SU-DHL-6 (cell line): ENCODE measurements around the gene SCRN1.

Experiments
- EZH2phosphoT487 ChIP-seq: fragments of 200-600 bp; sonication (generic), shearing (Covaris generic); conservative IDR thresholded peaks from 2 replicates; pipeline ENCODE4 v1.6.1; 2018; ENCODE audit warnings: mild to moderate bottlenecking, antibody characterized with exemption, low read length, moderate library complexity, mixed read lengths
- TF ChIP-seq, protein P1 (sequence below): fragments of 200-600 bp; sonication (generic); IDR thresholded peaks from one replicate; pipeline ENCODE4 v1.5.1; 2017; ENCODE audit warnings: antibody characterized with exemption, mild to moderate bottlenecking, low read length, moderate library complexity; ENCODE audit not compliant: insufficient read depth, poor library complexity, severe bottlenecking

DNA sequence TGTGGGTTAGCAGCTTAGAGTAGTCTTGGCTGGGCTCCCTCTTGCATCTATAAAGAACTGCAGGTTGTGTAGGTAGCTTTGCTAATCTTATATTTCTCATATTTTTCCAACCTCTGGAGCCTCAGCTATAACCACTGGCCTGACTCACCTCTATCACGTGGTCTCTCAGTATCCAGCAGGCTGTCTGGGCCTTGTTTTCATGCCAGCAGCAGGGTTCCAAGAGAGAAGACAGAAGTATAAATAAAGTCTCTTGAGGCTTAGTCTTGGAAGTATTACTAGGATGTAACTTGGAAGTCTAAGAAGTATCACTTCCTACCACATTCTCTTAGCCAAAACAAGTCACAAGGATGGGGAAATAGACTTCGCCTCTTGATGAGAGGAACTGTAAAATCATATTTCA, 110.0 kb downstream of the SCRN1 start:
- TF ChIP-seq, protein P1, sequence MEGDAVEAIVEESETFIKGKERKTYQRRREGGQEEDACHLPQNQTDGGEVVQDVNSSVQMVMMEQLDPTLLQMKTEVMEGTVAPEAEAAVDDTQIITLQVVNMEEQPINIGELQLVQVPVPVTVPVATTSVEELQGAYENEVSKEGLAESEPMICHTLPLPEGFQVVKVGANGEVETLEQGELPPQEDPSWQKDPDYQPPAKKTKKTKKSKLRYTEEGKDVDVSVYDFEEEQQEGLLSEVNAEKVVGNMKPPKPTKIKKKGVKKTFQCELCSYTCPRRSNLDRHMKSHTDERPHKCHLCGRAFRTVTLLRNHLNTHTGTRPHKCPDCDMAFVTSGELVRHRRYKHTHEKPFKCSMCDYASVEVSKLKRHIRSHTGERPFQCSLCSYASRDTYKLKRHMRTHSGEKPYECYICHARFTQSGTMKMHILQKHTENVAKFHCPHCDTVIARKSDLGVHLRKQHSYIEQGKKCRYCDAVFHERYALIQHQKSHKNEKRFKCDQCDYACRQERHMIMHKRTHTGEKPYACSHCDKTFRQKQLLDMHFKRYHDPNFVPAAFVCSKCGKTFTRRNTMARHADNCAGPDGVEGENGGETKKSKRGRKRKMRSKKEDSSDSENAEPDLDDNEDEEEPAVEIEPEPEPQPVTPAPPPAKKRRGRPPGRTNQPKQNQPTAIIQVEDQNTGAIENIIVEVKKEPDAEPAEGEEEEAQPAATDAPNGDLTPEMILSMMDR: no peak
- no peak for TF ChIP-seq EZH2phosphoT487
